ENCODE data around the gene FJX1. TPM values are rescaled to one million over a fixed set of nuclear protein-coding genes. Genes with fewer than 3 reads are reported as not detected.

The FJX1 gene
- total RNA-seq, 1 experiment from 2014 or later = 71.4 TPM

- Histone ChIP-seq H3K9me3 (ENCODE audit: low read length) (no peaks in the 10 kb centered on the region), H3F3A (ENCODE audit: low read length, unreplicated experiment) (no peaks in the 10 kb centered on the region), H3K27ac (ENCODE audit: low read length) (peak overlapping the region; percentile 30), H3K4me1 (ENCODE audit: insufficient read depth, low read length) (peaks cover 38% of the 10 kb centered on the region), H2AFZ (ENCODE audit: low read length) (peak overlapping the region; percentile 53), H3K9ac (ENCODE audit: low read length) (no peak overlapping the region), H3K4me2 (ENCODE audit: low read length) (peak overlapping the region; percentile 68), H3K36me3 (ENCODE audit: low read depth, low read length) (no peaks in the 10 kb centered on the region), H3K4me3 (ENCODE audit: low read length) (peak overlapping the region; percentile 19; the same call in 1 of the 2 replicates), H3K27me3 (ENCODE audit: low read length) (no peaks in the 10 kb centered on the region), H4K20me1 (ENCODE audit: low read length) (peaks cover 7% of the 10 kb centered on the region), H3K79me2 (ENCODE audit: low read length) (peaks cover 38% of the 10 kb centered on the region), H3K9me2 (replicated peaks; ENCODE audit: low read length) (no peaks in the 10 kb centered on the region)
- intact Hi-C loops (cut with micrococcal nuclease) = loop anchor here (5.0 kb wide), 1 partner anchor 329 kb away; no protein-coding TSS in a partner anchor
- TF ChIP-seq CTCF (conservative IDR thresholded peaks at IDR 0.05; ENCODE audit: low read depth, low read length) (no peak), EZH2 (IDR thresholded peaks at IDR 0.05; ENCODE audit: low read length, unreplicated experiment) (no peak), EZH2phosphoT487 (IDR thresholded peaks at IDR 0.05; ENCODE audit: borderline replicate concordance, low read length) (no peak)
- ATAC-seq = peak; percentile 63
- POLR2A ChIA-PET (ENCODE audit: unreplicated experiment) = no interaction called here
- peak; percentile 92 for DNase-seq
- no TSS peak for BruUV-seq (replicated peaks)
- CTCF ChIA-PET = interaction anchor here (0.9 to 1.3 kb wide), 2 partner anchors 138 to 198 kb away, joined by 3 to 9 read pairs; no protein-coding TSS in a partner anchor
Observed at GRCh38 chr11:35623621-35624168, 5.4 kb downstream of the FJX1 start.

- POLR2A ChIA-PET (ENCODE audit: unreplicated experiment) = no interaction called here
- DNase-seq = no peak
Observed at GRCh38 chr11:35624316-35624715, 6.1 kb downstream of the FJX1 start.

More at GRCh38 chr11:35624316-35624715, 6.1 kb downstream of the FJX1 start:
- peak overlapping the region; percentile 68 for H3K4me2 ChIP-seq (ENCODE audit: low read length)
- peak overlapping the region; percentile 30 for H3K27ac ChIP-seq (ENCODE audit: low read length)
- H3K9me3 ChIP-seq (ENCODE audit: low read length) = no peaks in the 10 kb centered on the region
- H3K9ac ChIP-seq (ENCODE audit: low read length) = no peak overlapping the region
- peaks cover 44% of the 10 kb centered on the region for H3K4me1 ChIP-seq (ENCODE audit: insufficient read depth, low read length)
- intact Hi-C loops (cut with micrococcal nuclease) = loop anchor here (5.0 kb wide), 1 partner anchor 328 kb away; no protein-coding TSS in a partner anchor
- no peak for TF ChIP-seq CTCF (conservative IDR thresholded peaks at IDR 0.05; ENCODE audit: low read depth, low read length)
- TF ChIP-seq EZH2 (IDR thresholded peaks at IDR 0.05; ENCODE audit: low read length, unreplicated experiment) = no peak
- TF ChIP-seq EZH2phosphoT487 (IDR thresholded peaks at IDR 0.05; ENCODE audit: borderline replicate concordance, low read length) = no peak
- no peak overlapping the region for H3K4me3 ChIP-seq (ENCODE audit: low read length)
- H3F3A ChIP-seq (ENCODE audit: low read length, unreplicated experiment) = no peaks in the 10 kb centered on the region
- H4K20me1 ChIP-seq (ENCODE audit: low read length) = peaks cover 7% of the 10 kb centered on the region
- no peak overlapping the region for H2AFZ ChIP-seq (ENCODE audit: low read length)
- no peaks in the 10 kb centered on the region for H3K9me2 ChIP-seq (replicated peaks; ENCODE audit: low read length)
- H3K79me2 ChIP-seq (ENCODE audit: low read length) = peaks cover 31% of the 10 kb centered on the region
- H3K36me3 ChIP-seq (ENCODE audit: low read depth, low read length) = no peaks in the 10 kb centered on the region
- H3K27me3 ChIP-seq (ENCODE audit: low read length) = no peaks in the 10 kb centered on the region
- BruUV-seq (replicated peaks) = no TSS peak
- CTCF ChIA-PET = interaction anchor here (0.9 to 1.3 kb wide), 2 partner anchors 139 to 197 kb away, joined by 3 to 9 read pairs; no protein-coding TSS in a partner anchor
- no peak for ATAC-seq

Measured in PC-3 (cell line).